ENCODE results near the gene RORC.
"Not testable (repeated sequence)": the region's sequence is repeated elsewhere in the genome, so short reads cannot be mapped to it uniquely, and the experiment has no call there.

RORC gene

DNA sequence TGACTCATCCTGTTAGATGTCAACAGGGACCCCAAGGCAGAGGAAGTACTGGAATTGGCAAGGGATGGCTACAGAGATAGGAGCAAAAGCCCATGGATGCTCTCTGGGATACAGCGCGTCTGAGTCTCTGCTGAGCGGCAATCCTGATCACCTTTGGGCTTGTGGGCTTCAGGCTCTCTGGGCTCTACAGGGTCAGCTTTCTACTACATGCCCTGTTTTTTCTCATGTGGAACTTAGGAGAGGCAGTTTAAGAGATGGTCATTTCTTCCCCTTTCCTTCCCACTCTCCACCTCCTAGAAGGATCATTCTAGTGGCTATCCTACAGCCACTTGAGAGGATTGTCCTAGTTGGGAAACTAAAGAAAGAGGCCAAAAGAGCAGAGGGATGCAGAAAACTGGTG is 27.7 kb downstream of the RORC start:
- DNase-seq: no peak

DNA sequence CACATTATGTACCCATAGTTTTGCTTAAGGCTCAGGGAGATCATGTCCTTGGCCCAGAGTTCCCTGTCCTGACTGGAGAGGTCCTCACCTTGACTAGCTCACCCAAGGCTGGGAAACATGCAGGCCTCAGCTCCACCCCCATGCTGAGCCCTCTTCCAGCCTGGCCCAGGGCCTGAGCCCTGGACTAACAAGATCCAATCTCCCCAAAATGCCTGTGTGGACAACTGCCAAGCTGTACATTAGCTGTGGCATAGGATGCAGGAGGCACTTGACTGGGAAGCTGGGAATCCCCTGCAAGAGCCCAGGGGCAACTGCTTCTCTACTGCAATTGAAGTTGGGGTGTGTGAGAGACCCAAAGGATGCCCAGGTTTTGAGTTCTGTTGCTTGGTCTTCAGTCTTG is 28.4 kb downstream of the RORC start:
- DNase-seq: no peak

DNA sequence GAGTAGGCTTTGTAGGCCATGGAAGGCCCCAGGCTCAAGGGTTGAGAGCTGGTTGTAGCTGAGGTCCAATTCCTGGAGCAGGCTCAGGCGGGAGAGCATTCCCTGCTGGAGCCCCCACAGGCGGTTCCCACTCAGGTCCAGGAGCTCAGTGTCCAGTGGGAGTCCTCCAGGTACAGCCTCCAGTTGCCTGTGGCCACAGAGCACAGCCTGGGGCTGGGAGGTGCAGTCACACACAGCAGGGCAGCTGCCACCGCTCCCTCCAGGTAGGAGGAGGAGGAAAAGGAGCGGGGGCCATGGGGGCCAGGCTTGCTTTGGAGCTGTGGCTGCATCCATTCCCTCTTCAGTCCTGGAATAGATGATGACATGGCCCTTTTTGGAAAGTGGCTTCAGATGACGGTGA is 29.2 kb downstream of the RORC start:
- no peak for DNase-seq

- no peak for DNase-seq
These were observed 29.8 kb downstream of the RORC start for GRCh38 chr1:151801846-151802245.

GRCh38 chr1:151801310-151801820 is 30.2 kb downstream of the RORC start:
- no peak for DNase-seq

GRCh38 chr1:151800830-151801229 is 30.8 kb downstream of the RORC start:
- DNase-seq: no peak

DNA sequence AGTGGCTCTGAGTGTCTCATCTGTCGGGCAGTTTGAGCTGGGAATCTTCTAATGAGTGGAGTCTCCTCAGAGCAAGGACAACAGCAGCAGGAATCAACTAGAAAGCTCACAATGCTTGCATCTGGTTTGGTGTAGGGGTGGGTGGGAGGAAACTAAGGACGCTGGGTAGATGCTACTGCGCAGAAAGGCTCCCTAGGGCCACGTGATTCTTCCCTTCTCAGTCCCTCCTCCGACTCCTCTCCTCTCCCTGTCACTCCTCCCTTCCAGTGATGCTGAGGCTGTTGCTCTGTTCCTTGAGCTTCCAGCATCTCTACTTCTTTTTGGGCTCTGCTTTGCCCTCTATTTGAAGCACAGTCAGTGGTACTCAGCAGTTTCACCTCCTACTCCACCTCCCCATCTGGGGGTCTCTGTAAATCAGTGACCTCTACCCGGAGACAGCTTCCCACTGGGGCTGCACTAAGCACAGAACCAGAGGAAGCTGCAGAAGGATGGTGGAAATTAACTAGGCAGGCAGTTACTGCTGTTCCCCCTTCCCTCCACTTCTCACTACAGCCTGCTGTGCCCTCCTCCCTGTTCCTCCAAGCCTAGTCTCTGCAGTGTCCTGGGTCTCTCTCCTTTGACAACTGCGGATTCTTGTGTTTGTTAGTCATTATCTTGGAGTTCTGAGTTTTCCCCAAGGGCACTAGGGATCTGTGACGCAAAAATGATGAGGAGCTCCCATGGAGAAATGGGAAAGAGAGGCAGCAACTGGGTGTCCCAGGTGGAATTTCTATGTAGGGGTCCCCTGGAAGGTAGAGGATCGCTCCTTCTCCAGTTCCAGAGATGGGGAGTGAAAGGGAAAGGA is 32.2 kb downstream of the RORC start:
- DNase-seq: peak; percentile 57

- DNase-seq: no peak
These were observed 33.0 kb downstream of the RORC start for GRCh38 chr1:151798571-151798970.

- peak; percentile 45 for DNase-seq
These were observed 40.5 kb downstream of the RORC start for GRCh38 chr1:151790940-151791651.

DNA sequence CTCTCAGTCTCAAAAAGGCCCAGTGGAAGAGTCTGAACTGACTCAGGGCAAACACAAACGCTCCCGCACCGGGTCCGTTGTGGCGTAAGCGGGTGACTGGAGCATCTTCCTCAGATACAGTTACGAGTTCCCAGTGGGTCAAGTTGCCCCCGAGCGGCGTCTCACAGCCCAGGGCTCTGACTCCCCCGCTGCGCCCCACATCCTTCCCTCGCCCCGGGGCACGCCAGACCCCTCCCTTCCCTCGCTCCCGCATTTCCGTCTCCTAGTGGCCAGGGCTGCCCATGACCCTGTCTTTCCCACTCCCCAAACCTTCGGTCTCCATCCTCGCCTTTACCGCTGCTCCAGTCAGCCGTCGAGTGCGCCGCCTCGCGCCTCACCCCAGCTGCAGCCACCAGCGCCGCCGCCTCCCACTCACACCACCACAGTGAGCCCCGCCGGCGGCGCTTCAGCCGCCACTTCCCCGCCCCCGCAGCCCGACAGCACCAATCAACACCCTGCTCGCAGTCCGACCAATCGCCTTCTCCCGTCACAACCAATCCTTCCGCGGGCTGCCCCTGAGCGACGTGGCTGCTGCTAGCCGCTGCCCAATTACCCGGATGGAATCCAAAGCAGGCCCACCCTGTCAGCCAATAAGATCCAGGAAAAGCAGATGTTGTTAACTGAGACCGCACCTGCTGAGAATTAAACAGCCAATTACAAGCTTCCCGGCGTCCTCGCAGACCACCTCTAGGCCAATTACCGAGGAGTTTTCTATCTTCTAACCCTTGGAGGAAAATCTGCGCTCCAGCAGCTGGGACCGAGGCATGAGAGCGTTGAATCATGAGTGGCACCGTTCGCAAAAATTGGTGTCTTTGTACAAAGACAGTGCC is 41.3 kb downstream of the RORC start, which contains the start of gene TDRKH:
TSS of gene TDRKH (minus strand) at position 430 of the 869 bp plus-strand sequence. CDS start 7,478 bp downstream, outside the sequence.
- DNase-seq: peak; percentile 100

- DNase-seq: no peak
These were observed 43.9 kb downstream of the RORC start for GRCh38 chr1:151787689-151788088.

DNA sequence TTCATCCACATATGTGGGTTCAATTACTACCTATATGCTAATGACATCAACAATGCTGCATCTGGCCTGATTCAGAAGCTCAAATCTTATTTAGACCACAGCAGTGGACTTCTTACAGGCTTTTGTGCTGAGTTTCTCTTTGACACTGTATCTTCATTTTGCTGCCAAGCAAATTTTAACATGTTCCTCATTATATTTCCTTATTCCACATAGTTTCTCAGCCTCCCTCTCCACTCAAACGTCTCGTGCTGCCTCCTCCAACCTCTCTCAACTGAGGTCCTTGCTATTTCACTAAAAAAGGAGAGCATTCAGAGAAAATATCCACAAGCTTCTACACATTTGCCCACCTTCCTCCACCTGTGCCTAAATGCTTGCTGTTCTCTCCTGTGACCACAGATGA is 47.8 kb downstream of the RORC start:
- no peak for DNase-seq

DNA sequence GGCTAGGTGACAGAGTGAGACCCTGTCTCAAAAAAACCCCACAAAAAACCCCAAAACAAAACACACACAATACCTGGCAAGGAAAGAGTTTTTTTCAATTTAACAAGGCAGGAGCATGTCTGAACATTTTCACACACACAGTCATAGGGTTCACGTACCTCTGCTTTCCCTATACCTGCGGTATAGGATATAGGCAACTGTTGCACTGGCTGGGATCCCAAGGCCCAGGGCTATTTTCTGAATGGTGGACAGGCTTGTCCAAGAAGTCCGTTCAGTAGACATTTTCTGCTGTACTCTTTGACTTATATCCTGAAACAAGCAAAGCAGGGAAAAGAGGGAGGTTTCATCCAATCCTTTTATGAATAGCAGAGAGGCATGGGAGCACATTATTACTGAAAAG is 48.9 kb downstream of the RORC start:
- no peak for DNase-seq

DNA sequence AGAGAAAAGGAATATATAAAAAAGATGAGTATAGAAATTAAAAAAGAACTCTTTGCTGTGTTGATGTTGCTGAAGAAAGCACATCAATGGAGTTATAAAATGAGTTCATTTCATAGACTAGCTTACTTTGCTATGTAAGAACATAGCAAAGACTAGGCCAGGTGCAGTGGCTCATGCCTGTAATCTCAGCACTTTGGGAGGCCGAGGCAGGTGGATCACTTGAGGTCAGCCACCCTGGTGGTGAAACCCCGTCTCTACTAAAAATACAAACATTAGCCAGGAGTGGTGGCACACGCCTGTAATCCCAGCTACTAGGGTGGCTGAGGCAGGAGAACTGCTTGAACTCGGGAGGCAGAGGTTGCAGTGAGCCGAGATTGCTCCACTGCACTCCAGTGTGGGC is 49.6 kb downstream of the RORC start:
- DNase-seq: not testable (repeated sequence)

DNA sequence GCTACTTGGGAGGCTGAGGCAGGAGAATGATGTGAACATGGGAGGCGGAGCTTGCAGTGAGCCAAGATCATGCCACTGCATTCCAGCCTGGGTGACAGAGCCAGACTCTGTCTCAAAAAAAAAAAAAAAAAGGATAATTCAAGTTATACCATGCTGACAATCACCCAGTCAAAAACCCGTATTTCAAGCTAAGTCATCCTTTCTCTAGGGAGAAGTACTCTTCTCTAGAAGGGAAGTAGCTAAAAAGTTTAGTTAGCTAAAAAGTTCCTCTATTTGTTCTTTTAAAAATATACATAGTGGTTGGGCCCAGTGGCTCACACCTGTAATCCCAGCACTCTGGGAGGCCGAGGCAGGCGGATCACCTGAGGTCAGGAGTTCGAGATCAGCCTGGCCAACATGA is 50.9 kb downstream of the RORC start:
- not testable (repeated sequence) for DNase-seq

- no peak for DNase-seq
These were observed 51.8 kb downstream of the RORC start for GRCh38 chr1:151779852-151780251.

DNA sequence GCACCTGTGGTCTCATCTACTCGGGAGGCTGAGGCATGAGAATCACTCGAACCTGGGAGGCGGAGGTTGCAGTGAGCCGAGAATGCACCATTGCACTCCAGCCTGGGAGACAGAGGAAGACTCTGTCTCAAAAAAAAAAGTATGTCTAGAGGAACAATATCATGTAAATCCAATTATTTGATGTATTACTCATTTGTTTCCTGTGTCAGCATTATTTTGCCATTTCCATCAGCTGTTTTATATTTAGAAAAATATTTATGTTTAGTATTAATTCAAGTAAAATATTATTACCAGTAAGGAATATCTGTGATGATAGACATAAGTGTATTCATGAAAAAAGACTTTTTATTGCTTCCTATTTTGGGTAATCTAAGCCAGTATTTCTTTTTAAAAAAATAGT is 54.3 kb downstream of the RORC start:
- no peak for DNase-seq

GRCh38 chr1:151776665-151777062 is 54.9 kb downstream of the RORC start:
- no peak for DNase-seq

- DNase-seq: no peak
These were observed 55.5 kb downstream of the RORC start for GRCh38 chr1:151775894-151776664.

DNA sequence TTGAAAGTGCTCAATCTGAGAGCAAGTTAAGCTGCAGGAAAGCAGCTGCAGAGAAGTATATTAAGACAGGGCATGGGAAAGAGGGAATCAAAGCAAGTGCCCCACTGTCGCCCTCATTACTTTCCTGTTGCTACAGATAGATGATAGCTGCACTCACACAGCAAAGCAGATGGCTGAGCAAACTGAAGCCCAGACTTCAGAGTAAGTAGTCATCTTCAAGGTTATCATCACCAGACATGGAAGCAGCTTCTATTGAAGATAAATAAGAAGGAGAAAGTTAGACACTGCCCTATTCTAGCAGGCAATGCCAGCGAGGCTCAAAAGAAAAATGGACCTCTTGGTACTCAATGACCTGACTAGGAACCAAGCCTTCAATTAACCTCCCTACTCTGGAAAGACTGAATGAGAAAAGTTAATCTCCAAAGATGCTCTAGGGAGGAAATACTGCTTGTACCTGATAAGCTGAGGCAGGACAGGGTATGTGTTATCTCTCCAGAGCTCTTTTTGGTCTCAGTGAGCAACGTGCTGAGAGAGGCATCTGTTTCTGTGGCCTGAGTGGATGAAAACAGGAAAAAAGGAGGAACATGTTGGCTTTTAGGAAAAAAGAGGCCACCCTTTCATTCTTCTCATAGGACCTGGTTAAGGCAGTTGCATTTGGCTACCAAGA is 57.2 kb downstream of the RORC start:
- DNase-seq: no peak

DNA sequence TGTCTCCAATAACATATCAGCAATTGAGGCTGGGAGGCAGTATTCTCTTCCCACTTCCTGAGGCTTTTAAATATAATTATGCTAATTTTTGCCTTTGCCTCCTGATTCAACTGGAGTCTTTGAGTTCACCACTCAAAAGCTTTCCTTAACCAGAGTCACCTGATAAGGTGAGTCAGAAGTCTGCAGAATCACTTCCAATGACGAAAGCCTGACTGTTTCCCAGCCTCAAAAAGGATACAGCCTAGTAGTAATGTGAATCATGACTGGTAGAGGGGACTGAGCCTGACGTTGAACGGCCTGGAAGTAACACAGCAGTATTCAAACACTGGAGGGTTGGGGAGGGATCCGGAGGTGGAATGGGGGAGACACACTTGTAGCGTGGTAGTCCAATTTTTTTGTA is 57.9 kb downstream of the RORC start:
- peak; percentile 19 for DNase-seq

DNA sequence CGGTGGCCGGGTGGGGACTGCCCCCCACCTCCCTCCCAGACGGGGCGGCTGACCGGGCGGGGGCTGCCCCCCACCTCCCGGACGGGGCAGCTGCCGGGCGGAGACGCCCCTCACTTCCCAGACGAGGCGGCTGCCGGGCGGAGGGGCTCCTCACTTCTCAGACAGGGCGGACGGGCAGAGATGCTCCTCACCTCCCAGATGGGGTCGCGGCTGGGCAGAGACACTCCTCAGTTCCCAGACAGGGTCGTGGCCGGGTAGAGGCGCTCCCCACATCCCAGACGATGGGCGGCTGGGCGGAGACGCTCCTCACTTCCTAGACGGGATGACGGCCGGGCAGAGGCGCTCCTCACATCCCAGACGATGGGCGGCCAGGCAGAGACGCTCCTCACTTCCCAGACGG is 62.3 kb downstream of the RORC start:
- DNase-seq: not testable (repeated sequence)

Measured in EL (cell line).